SHP77 (cell line): Measurements from ENCODE around the gene CNTN6.
"Not testable (repeated sequence)": the region's sequence is repeated elsewhere in the genome, so short reads cannot be mapped to it uniquely, and the experiment has no call there.

Experiments
- DNase-seq, 2 experiments: peaks; one replicate each; lab custom pipeline; 2025; lab: John Stamatoyannopoulos, UW

The CNTN6 gene

DNA sequence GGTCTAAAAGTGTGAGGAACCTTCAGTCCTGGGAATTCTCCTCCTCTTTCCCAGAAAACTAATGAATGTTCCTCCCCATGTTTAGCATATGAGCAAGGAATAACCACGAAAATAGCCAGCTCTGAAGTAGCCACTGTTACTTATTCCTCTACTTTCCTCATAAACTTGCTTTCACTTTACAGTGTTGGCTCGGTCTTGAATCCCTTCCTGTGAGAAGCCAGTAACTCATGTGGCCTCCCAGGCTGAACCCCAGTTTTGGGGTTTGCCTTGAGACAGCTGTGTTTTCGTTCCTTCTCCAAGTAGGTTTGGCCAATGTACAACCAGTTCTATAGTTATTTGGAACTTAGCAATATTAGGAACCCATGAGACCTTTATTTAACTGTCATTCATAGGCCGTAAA lies 195.0 kb downstream of the CNTN6 start:
- DNase-seq: no peak

DNA sequence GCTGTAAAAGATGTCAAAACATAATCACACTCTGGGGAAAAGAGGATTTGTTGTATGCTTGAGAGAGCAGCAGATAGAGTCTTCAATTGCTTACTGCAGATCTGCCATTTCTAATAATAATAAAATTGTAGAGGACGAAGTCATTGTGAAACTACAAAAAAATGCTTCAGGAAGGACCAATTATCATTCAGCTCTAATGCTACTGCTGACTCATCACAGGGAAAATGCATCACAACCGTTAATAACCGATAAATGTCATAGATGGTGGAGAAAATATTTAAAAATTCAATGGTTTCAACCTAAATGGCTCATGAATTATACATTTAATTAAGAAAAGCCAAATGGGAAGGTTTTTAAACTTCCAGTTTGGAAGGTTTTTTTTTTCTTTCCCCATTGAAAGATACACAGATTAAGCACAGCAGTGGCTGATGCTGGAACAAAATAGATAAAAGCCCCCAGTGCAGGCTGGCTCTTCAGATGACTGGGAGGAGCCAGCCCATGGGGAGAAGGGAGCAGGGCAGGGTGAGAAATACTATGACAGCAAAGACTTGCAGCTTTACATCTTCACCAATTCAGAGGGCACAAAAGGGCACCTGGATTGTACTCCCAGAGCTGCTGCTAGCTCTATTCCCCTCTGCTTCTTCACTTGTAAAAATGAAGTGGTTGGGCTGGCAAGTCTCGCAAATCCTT lies 196.1 kb downstream of the CNTN6 start:
- no peak for DNase-seq

DNA sequence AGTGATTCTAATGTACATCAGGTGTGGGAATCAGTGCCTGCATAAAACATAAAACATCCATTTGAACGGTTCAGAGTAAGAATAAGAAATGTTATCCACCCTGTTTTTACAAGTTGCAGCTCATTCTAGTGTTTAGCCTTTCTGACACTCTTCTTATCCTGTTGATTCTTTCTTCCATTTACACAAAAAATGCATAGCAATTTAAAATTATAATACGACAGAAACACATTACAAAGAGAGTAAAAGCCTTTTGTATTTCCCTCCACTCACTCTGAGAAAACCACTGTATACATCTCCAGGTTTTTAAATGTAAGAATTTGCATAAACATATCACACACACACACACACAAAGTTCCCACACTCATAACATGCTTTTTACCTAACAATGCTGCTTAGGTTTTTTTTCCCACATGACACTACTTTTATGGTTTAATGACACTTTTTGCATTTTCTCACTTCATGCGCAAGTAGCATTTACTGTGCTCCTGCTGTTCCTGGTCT lies 199.8 kb downstream of the CNTN6 start:
- no peak for DNase-seq

DNA sequence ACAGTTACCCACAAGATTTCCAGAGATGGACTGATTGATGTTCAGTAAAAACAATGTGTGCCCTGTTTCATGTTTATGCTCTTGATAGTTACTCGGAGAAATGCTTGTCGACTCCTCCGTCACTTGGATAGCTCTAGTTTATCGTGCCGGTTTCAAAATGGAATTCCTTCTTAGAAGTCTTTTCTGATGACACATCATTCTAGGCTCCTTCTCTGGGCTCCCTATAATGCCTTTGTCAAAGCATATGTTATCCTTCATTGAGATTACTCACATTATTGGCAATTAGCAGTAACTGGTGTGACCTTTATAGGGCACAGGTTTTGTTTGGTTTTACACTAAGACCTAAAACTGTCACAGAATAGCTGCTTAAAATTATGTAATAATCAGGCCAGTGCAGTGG lies 201.8 kb downstream of the CNTN6 start:
- no peak for DNase-seq

DNA sequence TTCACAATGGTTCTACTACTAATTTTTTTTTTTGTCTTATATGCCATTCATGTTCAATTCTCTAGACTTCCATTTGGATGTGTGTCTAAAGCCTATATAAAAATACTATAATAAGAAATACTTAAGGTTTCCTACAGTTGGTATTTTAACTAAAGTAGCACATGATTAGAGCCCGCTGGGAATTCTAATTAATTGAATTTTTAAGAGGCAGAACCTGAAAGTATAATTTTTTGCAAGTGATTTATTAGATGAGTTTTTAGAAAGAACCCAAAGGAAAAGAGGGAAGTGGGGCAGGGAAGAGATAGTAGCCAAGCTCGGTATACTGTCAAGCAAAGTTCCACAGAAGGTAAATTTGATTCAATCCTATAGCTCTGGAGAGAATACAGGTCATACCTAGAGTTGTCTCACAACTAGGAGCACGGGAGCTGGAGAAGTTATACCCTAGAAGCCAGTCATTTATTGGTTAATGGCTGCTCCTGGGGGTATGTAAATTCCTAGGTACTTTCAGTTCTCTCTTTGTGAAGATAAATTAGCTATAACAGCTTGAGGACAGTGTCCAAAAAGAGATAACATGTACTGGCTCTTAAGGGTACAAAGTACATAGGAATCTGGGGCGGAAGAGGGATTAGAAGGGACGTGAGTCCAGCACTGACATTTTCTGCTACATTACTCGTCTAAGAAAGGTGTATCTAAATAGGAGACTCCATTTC lies 225.6 kb downstream of the CNTN6 start:
- no peak for DNase-seq

DNA sequence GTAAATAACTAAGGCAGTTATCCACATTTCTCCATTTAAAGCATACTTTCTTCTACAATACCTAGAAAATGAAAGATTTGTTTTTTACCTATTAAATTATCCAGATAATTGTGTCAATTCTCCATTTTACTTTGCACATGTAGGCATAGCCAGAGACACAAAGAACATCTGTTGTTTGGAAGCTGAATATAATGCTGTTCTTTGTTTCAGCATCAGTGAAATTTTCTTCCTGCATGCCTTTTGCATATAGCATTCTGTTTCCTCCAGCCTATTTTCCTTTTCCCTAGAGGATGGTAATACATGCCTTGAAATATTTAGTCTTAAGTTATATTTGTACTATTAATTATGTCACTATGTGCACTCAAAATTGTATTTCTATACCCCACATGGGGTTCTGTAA lies 233.7 kb downstream of the CNTN6 start:
- no peak for DNase-seq

DNA sequence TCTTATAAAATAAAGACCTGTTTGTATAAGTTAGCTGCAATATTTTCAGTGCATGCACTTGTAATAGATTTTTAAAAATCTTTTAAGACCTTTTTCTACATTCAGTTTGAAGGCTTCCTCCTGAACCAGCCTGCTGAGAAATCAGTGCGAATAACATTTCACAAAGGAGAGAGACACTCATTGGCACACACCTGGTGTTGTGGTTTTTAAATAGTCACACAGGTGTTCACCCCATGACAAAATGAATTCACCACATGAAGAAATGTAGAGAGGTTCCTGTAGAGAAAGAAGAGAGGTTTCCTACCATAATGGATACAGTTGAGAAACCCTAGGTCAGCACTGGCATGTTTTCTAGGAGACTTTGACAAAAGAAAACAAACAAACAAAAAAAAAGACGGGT lies 237.3 kb downstream of the CNTN6 start:
- no peak for DNase-seq

DNA sequence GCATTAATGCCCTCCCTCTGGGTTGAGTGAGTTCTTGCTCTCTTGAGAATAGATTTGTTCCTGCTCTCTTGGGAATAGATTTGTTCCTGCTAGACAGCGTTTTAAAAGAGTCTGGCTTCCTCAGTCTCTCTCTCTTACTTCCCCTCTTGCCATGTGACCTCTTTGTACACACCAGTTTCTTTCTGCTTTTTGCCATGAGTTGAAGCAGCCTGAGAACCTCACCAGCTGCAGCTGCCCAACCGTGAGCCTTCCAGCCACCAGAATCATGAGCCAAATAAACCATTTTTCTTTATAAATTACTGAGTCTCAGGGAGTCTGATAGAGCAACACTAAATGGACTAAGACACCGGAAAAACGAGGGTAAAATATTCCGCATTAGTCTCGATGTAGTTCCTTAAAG lies 253.6 kb downstream of the CNTN6 start:
- no peak for DNase-seq

DNA sequence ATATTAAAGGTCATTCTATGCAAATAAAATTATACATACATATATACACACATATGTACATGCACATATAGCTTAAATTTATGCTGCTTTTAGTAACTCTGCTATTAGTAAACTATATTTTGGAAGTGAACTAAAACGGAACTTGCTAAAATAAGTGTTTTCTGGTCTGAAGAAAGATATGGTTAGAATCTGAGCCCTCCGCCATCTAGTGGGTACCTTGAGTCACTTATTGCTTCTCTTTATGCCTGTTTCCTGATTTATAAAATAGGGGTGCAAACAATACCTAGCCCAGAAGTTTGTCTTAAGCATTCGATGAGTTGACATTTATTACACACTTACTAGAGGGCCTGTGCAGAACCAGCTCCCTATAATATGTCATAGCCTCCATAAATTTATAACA lies 255.7 kb downstream of the CNTN6 start:
- no peak for DNase-seq

DNA sequence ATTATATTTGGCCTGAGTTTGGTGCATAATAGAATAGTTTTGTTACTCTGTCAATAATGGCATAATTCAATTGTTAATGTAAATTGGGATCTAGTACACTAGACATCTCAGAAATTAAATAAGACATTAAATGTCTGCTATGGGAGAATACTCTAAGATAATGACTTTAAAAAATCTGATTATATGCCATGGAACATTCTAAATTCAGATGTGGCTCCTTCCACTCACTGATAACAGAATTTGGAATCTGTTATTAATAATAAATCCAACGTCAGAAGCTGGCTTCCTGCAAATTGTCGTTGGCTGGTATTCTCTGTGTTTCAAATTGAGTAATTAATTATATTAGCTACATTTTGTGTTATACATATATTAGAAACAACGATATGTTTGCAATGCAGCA lies 258.1 kb downstream of the CNTN6 start:
- DNase-seq: no peak

DNA sequence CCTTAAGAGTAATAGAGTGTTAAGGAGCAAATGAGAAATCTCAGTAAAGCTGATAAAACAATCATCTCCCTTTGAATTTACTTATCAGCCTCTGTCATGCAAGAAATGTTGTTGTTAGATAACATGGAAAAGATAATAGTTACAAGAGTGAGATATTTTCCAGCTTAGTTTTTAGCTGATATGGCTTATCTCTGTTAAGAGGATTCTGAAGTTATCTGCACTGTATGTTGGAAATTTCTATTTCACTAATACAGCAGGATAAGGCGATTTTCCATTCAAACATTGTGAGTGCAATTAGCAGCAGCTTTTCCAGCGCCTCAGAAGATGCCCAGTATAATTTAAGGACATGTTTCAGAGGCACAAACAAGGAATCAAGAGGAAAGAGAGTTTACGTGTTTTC lies 262.9 kb downstream of the CNTN6 start:
- no peak for DNase-seq

DNA sequence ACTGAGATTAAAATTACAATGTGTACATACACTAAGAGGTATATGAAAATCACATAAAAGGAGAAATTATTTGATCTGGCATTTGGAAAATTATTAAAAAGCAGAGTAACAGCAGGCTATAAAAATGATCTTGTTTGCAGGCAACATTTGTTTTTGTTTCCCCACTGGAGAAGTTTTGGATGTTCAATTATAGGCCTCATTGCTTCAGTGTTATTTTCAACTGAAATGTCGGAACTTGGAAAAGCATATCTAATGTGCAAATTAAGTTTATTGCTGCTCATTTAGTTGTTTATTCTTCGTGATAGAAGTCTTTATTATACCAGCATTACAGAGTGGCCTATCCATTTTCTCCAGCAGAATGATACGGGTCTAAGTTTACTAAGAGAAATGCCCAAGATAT lies 263.3 kb downstream of the CNTN6 start:
- no peak for DNase-seq

DNA sequence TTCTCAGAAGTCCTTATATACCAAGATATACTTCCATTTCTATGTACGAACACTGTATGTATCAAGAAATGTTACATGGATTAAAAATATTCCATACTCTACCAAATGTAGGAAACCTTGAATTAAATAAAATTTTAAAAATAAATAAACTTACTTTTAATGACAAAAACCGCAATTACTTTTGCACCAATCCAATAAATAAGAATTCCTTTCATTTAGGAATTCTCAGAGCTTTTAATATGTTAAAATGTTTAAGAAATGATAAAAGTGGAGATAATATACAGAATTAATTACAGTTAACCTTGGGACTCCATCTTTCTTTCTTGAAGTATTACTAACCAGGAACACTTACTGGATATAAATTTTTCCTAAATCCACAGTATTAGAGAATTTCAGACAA lies 272.7 kb downstream of the CNTN6 start:
- no peak for DNase-seq

DNA sequence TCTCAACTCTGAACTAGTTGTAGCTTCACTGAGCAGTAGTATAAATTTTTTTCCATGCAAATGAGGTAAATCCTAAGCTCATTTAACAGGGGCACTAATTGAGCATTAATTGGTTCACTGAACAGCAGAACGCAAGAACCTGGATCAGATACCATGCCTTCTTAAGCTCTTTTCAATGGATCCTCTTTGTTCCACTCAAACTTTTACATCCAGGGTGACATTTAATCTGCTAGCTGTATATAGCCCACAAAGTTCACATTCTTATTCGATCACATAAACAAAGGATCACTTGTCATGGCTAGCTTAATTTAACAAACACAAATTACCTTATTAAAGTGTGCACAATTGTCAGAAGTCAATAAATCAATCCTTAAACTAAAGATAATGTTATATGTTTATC lies 281.6 kb downstream of the CNTN6 start:
- DNase-seq: no peak

DNA sequence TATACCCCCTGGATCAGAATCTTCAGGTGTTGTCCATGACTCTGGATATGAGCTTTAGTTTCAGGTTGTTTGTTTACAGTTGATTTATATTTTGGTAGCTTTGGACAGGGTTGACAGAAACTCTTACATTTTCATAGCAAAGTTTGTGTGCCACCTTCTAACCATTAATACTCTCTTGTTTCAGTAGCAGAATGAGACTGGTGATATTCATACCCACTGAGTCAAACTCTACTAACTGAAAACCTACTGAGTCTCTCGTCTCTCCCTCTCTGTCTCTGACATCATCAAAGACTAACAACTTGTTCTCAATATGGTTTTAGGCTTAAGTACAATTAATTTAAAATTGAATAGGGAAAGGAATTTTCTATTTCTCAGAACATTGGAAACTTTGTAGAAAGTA lies 282.3 kb downstream of the CNTN6 start:
- DNase-seq: no peak

DNA sequence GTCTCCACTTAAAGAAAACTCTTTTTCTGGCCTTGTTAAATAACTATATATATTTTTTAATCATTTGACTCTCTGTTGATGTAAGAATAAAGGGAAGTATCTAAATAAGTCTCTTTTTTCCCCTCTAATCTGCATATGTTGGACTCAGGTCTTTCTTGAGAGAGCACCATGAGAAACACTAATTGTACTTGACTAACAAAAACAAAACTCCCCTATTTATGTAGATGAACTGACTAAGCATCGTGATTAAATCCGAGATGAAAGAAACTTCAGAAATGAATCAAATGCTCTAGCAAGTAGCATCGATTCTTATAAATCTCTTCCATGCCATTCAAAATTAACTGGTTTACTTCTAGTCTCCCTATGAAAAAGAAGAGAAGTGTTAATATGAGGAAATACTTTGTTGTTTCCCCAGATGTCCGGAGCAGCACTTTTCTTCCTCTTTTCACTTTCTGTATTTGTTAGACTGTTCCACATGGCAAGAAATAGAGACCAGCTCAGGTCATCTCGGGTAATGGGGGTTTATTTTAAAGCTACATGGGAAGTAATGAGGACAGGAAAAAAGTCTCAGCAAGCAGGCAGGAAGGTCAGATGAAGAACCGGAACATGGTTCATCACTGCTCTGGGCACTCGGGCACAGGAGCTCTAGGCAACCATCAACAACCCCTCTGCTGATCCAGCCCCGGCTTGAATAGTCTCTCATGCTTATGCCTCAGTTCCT lies 288.3 kb downstream of the CNTN6 start:
- DNase-seq: no peak

DNA sequence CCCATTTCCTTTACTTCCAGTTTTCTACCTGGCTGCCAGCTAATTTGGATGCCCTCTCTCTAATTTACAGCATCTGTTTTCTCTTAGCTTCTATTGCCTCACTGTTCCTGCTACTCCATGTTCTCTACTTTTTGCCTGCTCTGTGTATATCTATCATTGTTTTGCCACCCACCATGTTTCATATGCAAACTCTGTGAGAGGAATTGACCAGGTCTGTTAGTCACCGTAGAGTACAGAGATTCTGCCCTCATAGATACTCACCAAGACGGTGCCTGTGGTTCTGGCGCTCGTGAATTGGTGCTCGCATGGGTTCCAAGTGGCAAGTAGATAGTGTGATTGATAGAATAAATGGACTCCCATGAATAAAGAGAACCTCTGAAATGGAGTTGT lies 288.8 kb downstream of the CNTN6 start:
- no peak for DNase-seq

DNA sequence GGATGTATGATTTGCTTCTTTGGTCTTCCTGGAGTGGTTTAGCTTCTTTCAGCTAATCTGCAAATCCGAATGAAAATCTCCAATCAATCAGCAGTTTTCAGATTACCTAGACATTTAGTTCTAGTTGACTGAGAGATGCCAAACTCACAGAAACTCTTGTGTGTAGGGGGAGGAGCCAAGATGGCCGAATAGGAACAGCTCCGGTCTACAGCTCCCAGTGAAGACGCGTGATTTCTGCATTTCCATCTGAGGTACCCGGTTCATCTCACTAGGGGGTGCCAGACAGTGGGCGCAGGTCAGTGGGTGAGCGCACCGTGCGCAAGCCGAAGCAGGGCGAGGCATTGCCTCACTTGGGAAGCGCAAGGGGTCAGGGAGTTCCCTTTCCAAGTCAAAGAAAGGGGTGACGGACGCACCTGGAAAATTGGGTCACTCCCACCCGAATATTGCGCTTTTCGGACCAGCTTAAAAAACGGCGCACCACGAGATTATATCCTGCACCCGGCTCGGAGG lies 294.6 kb downstream of the CNTN6 start:
- DNase-seq: not testable (repeated sequence)

DNA sequence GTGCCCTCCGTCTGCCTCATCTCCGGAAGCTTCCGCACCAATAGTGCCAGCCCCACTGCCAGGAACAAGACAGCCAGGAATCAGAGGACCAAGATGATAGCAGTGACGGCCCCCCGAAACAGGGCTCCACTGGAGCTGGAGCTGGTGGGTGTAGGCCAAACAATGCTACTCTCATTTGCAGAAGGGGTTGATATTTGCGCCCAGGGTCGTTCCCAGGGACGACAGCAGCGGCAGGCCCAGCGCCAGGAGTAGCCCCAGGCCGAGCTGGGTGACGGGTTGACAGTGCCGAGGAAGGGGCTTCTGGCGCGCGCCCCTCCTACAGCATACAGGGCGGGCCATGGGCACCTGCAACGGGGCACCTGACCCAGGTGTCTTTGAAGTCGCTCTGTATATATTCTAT lies 301.4 kb downstream of the CNTN6 start:
- no peak for DNase-seq

DNA sequence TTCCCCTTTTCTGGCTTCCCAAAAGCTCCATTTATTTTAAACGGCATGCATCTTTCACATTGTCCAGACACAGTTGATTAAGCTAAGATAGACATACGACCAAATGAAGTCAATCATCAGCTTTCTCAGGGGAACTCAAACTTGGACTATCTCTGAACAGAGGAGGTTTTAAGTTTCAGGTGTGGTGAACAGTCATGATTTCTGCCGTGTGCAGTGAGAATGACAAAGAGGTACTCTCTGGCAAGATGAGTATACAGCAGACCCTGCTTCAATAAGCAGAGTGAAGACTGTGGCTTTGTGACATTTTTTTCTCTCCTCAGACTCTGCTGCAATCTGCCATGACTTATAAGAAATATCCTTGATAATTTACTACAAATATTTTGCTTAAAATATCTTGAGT lies 307.7 kb downstream of the CNTN6 start:
- DNase-seq: no peak

DNA sequence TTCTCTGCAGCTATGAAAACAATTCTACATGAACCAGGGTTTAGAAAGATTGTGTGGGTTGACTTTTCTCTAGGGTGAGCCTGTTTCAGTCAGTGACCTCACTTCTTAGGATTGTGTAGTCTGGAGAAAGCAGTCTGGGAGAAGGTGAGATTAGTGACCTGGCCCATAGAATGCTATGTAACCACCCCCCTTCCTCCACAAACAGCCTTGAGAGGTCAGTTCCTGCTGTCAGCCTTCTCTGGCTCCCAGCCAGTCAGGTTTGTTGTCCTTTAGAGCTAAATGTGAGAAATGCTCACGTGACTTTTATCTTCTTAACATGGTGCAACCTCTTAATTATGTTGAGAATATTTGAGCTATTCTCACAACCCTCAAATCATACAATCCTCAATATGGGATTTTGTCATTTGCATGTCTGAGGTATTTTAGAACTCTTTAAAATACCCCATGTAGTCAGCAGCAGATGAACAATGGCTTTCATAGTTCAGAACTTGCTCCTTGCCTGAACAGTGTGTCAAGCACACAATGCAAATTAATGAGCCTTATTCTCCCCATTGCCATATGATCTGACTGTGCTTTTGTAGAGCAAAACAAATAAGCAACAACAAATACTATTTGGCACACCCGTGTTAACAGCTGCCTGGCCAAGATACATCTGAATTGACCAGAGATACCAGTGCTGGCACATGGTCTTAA lies 311.6 kb downstream of the CNTN6 start:
- DNase-seq: no peak

DNA sequence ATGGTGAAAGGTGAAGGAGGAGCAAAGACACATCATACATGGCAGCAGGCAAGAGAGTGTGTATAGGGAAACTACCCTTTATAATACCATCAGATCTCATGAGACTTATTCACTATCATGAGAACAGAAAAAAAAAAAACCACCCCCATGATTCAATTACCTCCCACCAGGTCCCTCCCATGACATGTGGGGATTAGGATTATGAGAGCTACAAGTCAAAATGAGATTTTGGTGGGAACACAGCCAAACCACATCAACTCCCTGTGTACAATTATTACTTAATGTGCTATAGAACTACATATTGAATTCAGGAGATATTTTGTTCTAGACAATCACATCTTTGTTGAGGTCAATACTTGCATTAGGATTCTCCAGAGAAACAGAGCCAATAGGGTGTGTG lies 313.4 kb downstream of the CNTN6 start:
- DNase-seq: no peak
